ENCODE data around the gene HOXB5.

GRCh38 chr17:48587276-48588073 lies 6.1 kb downstream of the HOXB5 start:
- TF ChIP-seq EZH2 (IDR thresholded peaks at IDR 0.05; ENCODE audit: borderline replicate concordance, low read length) (no peak), CTCF (conservative IDR thresholded peaks at IDR 0.05 in 1 of 2, IDR thresholded peaks at IDR 0.05 in 1 of 2; ENCODE audit: extremely low read depth in 1 of 2, insufficient read depth in 1 of 2, low read depth in 1 of 2, low read length in 2 of 2) (no peak)
